Adrenal gland (tissue), 5 donors: Measurements from ENCODE around the gene HNRNPA3.

Source experiments
- POLR2A ChIP-seq, 2 donors: fragments of 450-650 bp; IDR thresholded peaks; one replicate each; pipeline ENCODE4 v1.6.1; 2017; ENCODE audit warnings: antibody characterized with exemption in 2 of 2, mild to moderate bottlenecking in 2 of 2, moderate library complexity in 1 of 2
- TF ChIP-seq, protein P1 (sequence below), 6 experiments: fragments of 450-650 bp in 4 of 6; fragments of 200-600 bp in 2 of 6; sonication (generic) in 1 of 6; IDR thresholded peaks; 1 replicate in 5 of 6; 2 replicates in 1 of 6; pipeline versions ENCODE4 v1.5.1 to v1.8.0; 2016 to 2021; ENCODE audit warnings: antibody characterized with exemption in 6 of 6, mild to moderate bottlenecking in 2 of 6, moderate library complexity in 1 of 6
- donor health status: DM: no; HTN: no; CAD: no.

DNA sequence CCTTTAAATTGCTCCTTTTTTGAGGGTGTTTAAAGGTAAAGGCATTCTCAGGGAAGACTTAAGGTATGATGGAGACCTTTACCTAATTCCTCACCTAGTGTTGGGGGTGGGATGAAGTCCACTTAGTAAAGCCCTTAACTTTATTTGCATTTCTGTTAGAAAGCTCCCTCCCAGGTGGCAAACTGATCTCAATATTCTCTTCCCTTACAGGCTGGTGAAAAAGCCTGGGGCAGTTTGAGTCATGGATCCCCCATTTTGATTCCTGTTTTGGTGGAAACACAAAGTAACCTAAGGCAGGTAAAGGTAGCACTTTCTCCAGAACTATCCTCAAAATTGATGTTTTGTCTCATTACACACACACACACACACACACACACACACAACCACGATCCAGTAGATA lies 33.8 kb upstream of the HNRNPA3 start:
- TF ChIP-seq, protein P1, sequence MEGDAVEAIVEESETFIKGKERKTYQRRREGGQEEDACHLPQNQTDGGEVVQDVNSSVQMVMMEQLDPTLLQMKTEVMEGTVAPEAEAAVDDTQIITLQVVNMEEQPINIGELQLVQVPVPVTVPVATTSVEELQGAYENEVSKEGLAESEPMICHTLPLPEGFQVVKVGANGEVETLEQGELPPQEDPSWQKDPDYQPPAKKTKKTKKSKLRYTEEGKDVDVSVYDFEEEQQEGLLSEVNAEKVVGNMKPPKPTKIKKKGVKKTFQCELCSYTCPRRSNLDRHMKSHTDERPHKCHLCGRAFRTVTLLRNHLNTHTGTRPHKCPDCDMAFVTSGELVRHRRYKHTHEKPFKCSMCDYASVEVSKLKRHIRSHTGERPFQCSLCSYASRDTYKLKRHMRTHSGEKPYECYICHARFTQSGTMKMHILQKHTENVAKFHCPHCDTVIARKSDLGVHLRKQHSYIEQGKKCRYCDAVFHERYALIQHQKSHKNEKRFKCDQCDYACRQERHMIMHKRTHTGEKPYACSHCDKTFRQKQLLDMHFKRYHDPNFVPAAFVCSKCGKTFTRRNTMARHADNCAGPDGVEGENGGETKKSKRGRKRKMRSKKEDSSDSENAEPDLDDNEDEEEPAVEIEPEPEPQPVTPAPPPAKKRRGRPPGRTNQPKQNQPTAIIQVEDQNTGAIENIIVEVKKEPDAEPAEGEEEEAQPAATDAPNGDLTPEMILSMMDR (IDR thresholded peaks at IDR 0.05) = no peak
- no peak for TF ChIP-seq POLR2A (IDR thresholded peaks at IDR 0.05)
